Neural crest cell (in vitro differentiated cells): ENCODE results near the gene FKBP2. TPM values are rescaled to one million over a fixed set of nuclear protein-coding genes. Genes with fewer than 3 reads are reported as not detected.

Experiments used
- DNase-seq: peaks from one replicate; pipeline ENCODE4 v3.0.0; 2021; ENCODE audit warnings: low read depth, mixed read lengths, low spot score
- H3K27ac Mint-ChIP-seq: one replicate; pipeline ENCODE4 v1.8.0; 2021; ENCODE audit warnings: mild to moderate bottlenecking, mixed read lengths; ENCODE audit not compliant: unreplicated experiment
- H3K27me3 Mint-ChIP-seq: 2 replicates; pipeline ENCODE4 v1.8.0; 2021; ENCODE audit warnings: low read depth, mild to moderate bottlenecking, mixed read lengths
- H3K36me3 Mint-ChIP-seq: 2 replicates; pipeline ENCODE4 v1.8.0; 2021; ENCODE audit warnings: low read depth, mild to moderate bottlenecking, mixed read lengths
- H3K4me1 Mint-ChIP-seq: 2 replicates; pipeline ENCODE4 v1.8.0; 2021; ENCODE audit warnings: mixed read lengths
- H3K4me3 Mint-ChIP-seq: one replicate; pipeline ENCODE4 v1.8.0; 2021; ENCODE audit warnings: mild to moderate bottlenecking, mixed read lengths
- H3K9me3 Mint-ChIP-seq: 2 replicates; pipeline ENCODE4 v1.8.0; 2021; ENCODE audit warnings: mixed read lengths
- total RNA-seq: library from RNA; stranded (reverse); gene quantifications from 2 replicates; pipeline ENCODE4 v1.2.1, GENCODE V29; 2021
- TF ChIP-seq, protein P1 (sequence below): fragments of 200-600 bp; sonication (generic); conservative IDR thresholded peaks from 2 replicates; pipeline ENCODE4 v1.5.0; 2021; ENCODE audit warnings: antibody characterized with exemption, mild to moderate bottlenecking

FKBP2 gene
- total RNA-seq, 1 donor from 2014 or later = 29.2 TPM

DNA sequence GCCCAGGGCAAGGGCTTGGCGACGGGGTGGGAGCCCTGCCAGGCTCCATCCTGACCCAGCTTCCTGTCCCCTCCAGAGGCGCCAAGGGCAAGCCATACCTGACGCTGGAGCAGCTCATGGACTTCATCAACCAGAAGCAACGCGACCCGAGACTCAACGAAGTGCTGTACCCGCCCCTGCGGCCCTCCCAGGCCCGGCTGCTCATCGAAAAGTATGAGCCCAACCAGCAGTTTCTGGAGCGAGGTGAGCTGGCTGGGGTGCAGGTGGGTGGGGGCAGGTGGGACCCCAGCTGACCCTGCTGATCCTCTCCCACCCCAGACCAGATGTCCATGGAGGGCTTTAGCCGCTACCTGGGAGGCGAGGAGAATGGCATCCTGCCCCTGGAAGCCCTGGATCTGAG lies 15.4 kb downstream of the FKBP2 start:
- H3K36me3 Mint-ChIP-seq = peaks cover 13% of the 10 kb centered on the region
- no peak overlapping the region for H3K27ac Mint-ChIP-seq
- peaks cover 23% of the 10 kb centered on the region for H3K4me1 Mint-ChIP-seq
- no peak for DNase-seq
- no peak overlapping the region for H3K4me3 Mint-ChIP-seq
- TF ChIP-seq, protein P1, sequence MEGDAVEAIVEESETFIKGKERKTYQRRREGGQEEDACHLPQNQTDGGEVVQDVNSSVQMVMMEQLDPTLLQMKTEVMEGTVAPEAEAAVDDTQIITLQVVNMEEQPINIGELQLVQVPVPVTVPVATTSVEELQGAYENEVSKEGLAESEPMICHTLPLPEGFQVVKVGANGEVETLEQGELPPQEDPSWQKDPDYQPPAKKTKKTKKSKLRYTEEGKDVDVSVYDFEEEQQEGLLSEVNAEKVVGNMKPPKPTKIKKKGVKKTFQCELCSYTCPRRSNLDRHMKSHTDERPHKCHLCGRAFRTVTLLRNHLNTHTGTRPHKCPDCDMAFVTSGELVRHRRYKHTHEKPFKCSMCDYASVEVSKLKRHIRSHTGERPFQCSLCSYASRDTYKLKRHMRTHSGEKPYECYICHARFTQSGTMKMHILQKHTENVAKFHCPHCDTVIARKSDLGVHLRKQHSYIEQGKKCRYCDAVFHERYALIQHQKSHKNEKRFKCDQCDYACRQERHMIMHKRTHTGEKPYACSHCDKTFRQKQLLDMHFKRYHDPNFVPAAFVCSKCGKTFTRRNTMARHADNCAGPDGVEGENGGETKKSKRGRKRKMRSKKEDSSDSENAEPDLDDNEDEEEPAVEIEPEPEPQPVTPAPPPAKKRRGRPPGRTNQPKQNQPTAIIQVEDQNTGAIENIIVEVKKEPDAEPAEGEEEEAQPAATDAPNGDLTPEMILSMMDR = no peak
- H3K27me3 Mint-ChIP-seq = no peaks in the 10 kb centered on the region
- no peaks in the 10 kb centered on the region for H3K9me3 Mint-ChIP-seq

DNA sequence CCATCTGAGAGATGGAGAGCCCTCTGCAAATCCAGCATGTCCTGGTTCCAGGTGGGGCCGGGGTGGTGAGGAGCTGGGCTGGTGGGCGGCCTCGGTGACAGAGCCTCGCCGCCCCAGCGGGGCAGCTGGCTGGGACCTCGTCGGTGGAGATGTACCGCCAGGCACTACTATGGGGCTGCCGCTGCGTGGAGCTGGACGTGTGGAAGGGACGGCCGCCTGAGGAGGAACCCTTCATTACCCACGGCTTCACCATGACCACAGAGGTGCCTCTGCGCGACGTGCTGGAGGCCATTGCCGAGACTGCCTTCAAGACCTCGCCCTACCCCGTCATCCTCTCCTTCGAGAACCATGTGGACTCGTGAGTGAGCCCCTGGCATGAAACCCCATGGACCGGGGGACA lies 17.5 kb downstream of the FKBP2 start:
- Mint-ChIP-seq H3K27ac (no peak overlapping the region), H3K4me3 (no peak overlapping the region), H3K9me3 (no peaks in the 10 kb centered on the region), H3K36me3 (peaks cover 15% of the 10 kb centered on the region), H3K27me3 (no peaks in the 10 kb centered on the region), H3K4me1 (peaks cover 18% of the 10 kb centered on the region)
- TF ChIP-seq, protein P1 = no peak
- no peak for DNase-seq

DNA sequence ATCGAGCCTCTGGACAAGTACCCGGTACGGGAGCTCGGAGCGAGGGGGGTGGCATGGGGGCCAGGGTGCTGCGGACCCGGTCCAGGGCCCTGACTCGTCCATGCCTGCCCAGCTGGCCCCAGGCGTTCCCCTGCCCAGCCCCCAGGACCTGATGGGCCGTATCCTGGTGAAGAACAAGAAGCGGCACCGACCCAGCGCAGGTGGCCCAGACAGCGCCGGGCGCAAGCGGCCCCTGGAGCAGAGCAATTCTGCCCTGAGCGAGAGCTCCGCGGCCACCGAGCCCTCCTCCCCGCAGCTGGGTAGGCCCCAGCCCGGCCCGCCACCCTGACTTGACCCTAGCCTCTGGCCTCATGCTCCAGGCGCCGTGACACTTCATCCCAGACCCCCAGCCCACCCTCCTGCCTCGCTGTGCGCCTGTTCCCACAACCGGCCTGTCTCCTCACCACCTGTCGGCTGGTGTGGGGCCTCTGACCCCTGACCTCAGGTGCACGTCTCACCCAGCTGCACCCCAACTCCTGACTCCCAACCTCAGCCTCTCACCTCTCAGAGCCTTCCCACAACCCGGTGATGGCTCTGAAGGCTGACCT lies 18.1 kb downstream of the FKBP2 start:
- TF ChIP-seq, protein P1 = no peak
- Mint-ChIP-seq H3K4me1 (peaks cover 15% of the 10 kb centered on the region), H3K36me3 (peaks cover 15% of the 10 kb centered on the region), H3K9me3 (no peaks in the 10 kb centered on the region), H3K27me3 (no peaks in the 10 kb centered on the region), H3K27ac (no peak overlapping the region), H3K4me3 (peak overlapping the region; percentile 51)
- no peak for DNase-seq

DNA sequence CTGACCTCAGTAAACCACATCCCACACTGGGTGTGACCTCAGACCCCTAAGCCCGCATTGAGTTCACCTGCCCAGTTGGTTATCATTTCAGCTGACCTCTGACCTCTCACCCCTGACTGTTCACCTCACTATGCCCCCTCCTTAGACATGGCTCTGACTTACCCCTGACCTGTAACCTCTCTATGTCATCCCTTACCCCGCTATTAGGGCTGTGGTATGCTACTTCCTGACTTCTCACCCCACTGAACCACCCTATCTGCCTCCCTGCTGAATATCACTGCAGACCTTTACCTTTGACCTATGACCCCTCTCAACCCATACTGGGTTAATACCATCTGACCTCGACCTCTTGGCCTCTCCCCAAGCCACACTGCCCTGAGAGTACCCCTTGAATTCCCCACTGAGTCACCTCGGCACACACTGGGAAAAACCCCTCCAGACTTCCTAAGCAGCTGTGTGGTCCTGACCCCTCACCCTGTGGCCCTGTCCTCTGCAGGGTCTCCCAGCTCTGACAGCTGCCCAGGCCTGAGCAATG lies 18.7 kb downstream of the FKBP2 start:
- Mint-ChIP-seq H3K9me3 (no peaks in the 10 kb centered on the region), H3K36me3 (peaks cover 15% of the 10 kb centered on the region), H3K27ac (peak overlapping the region; percentile 86), H3K27me3 (no peaks in the 10 kb centered on the region), H3K4me1 (peaks cover 14% of the 10 kb centered on the region), H3K4me3 (peak overlapping the region; percentile 51)
- TF ChIP-seq, protein P1 = no peak
- no peak for DNase-seq

DNA sequence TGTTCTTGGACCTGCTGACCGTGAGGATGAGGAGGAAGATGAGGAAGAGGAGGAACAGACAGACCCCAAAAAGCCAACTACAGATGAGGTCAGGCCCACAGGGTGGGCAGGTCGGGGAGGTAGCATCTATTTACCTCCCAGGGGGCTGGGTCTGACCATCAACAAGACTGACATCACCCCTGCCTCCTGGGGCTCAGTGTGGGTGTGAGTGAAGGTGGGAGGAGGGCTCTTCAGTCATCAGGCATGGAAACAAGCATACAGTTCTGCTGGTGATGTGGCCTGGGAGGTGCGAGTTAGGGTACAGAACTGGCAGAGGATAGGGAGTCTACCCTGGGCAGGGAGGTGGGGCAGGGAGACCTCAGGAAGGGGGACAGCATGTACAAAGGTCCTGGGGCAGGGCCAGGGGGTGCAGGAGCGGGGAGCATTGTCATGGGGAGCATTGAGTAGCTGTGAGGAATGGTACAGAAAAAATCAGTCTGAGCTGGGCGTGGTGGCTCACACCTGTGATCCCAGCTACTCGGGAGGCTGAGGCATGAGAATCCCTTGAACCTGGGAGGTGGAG lies 19.3 kb downstream of the FKBP2 start:
- Mint-ChIP-seq H3K27ac (no peak overlapping the region), H3K36me3 (peaks cover 15% of the 10 kb centered on the region), H3K4me1 (peaks cover 14% of the 10 kb centered on the region), H3K9me3 (no peaks in the 10 kb centered on the region), H3K4me3 (peak overlapping the region; percentile 41), H3K27me3 (no peaks in the 10 kb centered on the region)
- DNase-seq = no peak
- TF ChIP-seq, protein P1 = no peak
